HepG2 (cell line): ENCODE measurements around the gene NOP9. TPM values are rescaled to one million over a fixed set of nuclear protein-coding genes. Genes with fewer than 3 reads are reported as not detected.
A peak's percentile ranks its signal among the peaks of the same experiment; 100 is the strongest.

Experiments
- HCFC1 ChIP-seq: fragments of 150-350 bp; IDR thresholded peaks from 2 replicates; pipeline ENCODE4 v1.6.1; 2014; ENCODE audit warnings: low read depth, low read length
- HNRNPH1 ChIP-seq: fragments of 200-400 bp; formaldehyde crosslinking; optimal IDR thresholded peaks from 2 replicates; pipeline ENCODE3; 2017; ENCODE audit warnings: mild to moderate bottlenecking, low read depth, low read length
- IRF2 ChIP-seq: IDR thresholded peaks from 2 replicates; pipeline ENCODE4 v1.6.1; 2018; ENCODE audit warnings: missing genetic modification reagents, missing compliant biosample characterization
- KAT8 ChIP-seq: IDR thresholded peaks from 2 replicates; pipeline ENCODE4 v1.6.1; 2016; ENCODE audit warnings: missing genetic modification reagents, missing compliant biosample characterization
- MTA1 ChIP-seq: sonication (generic); formaldehyde crosslinking; IDR thresholded peaks from 2 replicates; pipeline ENCODE4 v1.4.0; 2020; ENCODE audit warnings: missing genetic modification reagents, mild to moderate bottlenecking, borderline replicate concordance
- NR0B2 ChIP-seq: sonication (generic); formaldehyde crosslinking; IDR thresholded peaks from 2 replicates; pipeline ENCODE4 v1.4.0; 2020; ENCODE audit warnings: mild to moderate bottlenecking, missing genetic modification reagents
- PAXIP1 ChIP-seq: sonication (generic); formaldehyde crosslinking; conservative IDR thresholded peaks from 2 replicates; pipeline ENCODE4 v1.4.0; 2020; ENCODE audit warnings: mild to moderate bottlenecking, missing genetic modification reagents, moderate library complexity
- PHF21A ChIP-seq: sonication (generic); formaldehyde crosslinking; IDR thresholded peaks from 2 replicates; pipeline ENCODE4 v1.5.0; 2020; ENCODE audit warnings: mild to moderate bottlenecking, missing genetic modification reagents
- REL ChIP-seq: sonication (generic); formaldehyde crosslinking; conservative IDR thresholded peaks from 2 replicates; pipeline ENCODE4 v1.8.0; 2022; ENCODE audit warnings: mild to moderate bottlenecking, missing genetic modification reagents, moderate library complexity
- RFXANK ChIP-seq: IDR thresholded peaks from 2 replicates; pipeline ENCODE4 v1.6.1; 2016
- TP53 ChIP-seq: sonication (generic); formaldehyde crosslinking; conservative IDR thresholded peaks from 2 replicates; pipeline ENCODE4 v1.4.0; 2020; ENCODE audit warnings: missing genetic modification reagents
- TRIM24 ChIP-seq: sonication (generic); formaldehyde crosslinking; IDR thresholded peaks from 2 replicates; pipeline ENCODE4 v1.8.0; 2022; ENCODE audit warnings: mild to moderate bottlenecking, missing genetic modification reagents
- U2AF1 ChIP-seq: fragments of 200-400 bp; formaldehyde crosslinking; optimal IDR thresholded peaks from 2 replicates; pipeline ENCODE3; 2017; ENCODE audit warnings: mild to moderate bottlenecking, low read depth, low read length
- ZNF180 ChIP-seq: sonication (generic); formaldehyde crosslinking; IDR thresholded peaks from 2 replicates; pipeline ENCODE4 v1.4.0; 2020; ENCODE audit warnings: low read depth, missing genetic modification reagents, borderline replicate concordance
- ZNF260 ChIP-seq: sonication (generic); formaldehyde crosslinking; IDR thresholded peaks from 2 replicates; pipeline ENCODE4 v1.4.0; 2020; ENCODE audit warnings: missing genetic modification reagents, low read depth, mild to moderate bottlenecking, borderline replicate concordance
- ZNF34 ChIP-seq: sonication (generic); formaldehyde crosslinking; IDR thresholded peaks from 2 replicates; pipeline ENCODE4 v1.4.0; 2020; ENCODE audit warnings: mild to moderate bottlenecking, missing genetic modification reagents, borderline replicate concordance
- ZNF383 ChIP-seq: sonication (generic); formaldehyde crosslinking; IDR thresholded peaks from 2 replicates; pipeline ENCODE4 v1.4.0; 2020; ENCODE audit warnings: missing genetic modification reagents, mild to moderate bottlenecking, borderline replicate concordance
- ZNF441 ChIP-seq: sonication (generic); formaldehyde crosslinking; IDR thresholded peaks from 2 replicates; pipeline ENCODE4 v1.7.0; 2021; ENCODE audit warnings: missing genetic modification reagents, borderline replicate concordance
- ZNF468 ChIP-seq: sonication (generic); formaldehyde crosslinking; IDR thresholded peaks from 2 replicates; pipeline ENCODE4 v1.8.0; 2022; ENCODE audit warnings: mild to moderate bottlenecking, moderate library complexity, missing genetic modification reagents
- ZNF607 ChIP-seq: sonication (generic); formaldehyde crosslinking; IDR thresholded peaks from 2 replicates; pipeline ENCODE4 v1.5.1; 2020; ENCODE audit warnings: missing genetic modification reagents, mild to moderate bottlenecking, borderline replicate concordance
- ZNF75D ChIP-seq: sonication (generic); formaldehyde crosslinking; IDR thresholded peaks from 2 replicates; pipeline ENCODE4 v1.8.1; 2023; ENCODE audit warnings: missing genetic modification reagents, mild to moderate bottlenecking, borderline replicate concordance
- ZNF839 ChIP-seq: sonication (generic); formaldehyde crosslinking; IDR thresholded peaks from 2 replicates; pipeline ENCODE4 v1.4.0; 2020; ENCODE audit warnings: missing genetic modification reagents, mild to moderate bottlenecking, borderline replicate concordance
- polyA plus RNA-seq, 8 experiments: library from polyadenylated mRNA; depleted of rRNA in 3 of 8; stranded (reverse) in 7 of 8; unstranded in 1 of 8; fragments of >200 nt; fragmentation: Illumina TruSeq in 4 of 8; extraction: Trizol in 4 of 8; gene quantifications; 2 replicates each; pipeline versions ENCODE4 v1.2.1 to v1.2.3, GENCODE V29; 2011 to 2016; ENCODE audit warnings: low read depth in 4 of 8, missing spikeins in 1 of 8, mixed read lengths in 1 of 8; ENCODE audit not compliant: insufficient read depth in 1 of 8
- total RNA-seq, 5 experiments: library from RNA; depleted of rRNA; stranded (reverse); fragments of >200 nt; fragmentation: Illumina TruSeq; extraction: Trizol; gene quantifications; 2 replicates each; pipeline ENCODE4 v1.2.3, GENCODE V29; 2016; ENCODE audit warnings: low read depth in 1 of 5
- TF ChIP-seq, protein P1 (sequence below): sonication (generic); formaldehyde crosslinking; IDR thresholded peaks from 2 replicates; pipeline ENCODE4 v1.8.0; 2022; ENCODE audit warnings: mild to moderate bottlenecking, missing genetic modification reagents, moderate library complexity
- TF ChIP-seq, protein P2 (sequence below): sonication (generic); formaldehyde crosslinking; IDR thresholded peaks from 2 replicates; pipeline ENCODE4 v1.5.1; 2020; ENCODE audit warnings: missing genetic modification reagents, mild to moderate bottlenecking, borderline replicate concordance

The NOP9 gene
- total and polyA plus RNA-seq, 2 of the 13 experiments (the other 11 are each of a cell fraction or from before 2014, with no cell fraction given) = 24.5 to 61.6 TPM

DNA sequence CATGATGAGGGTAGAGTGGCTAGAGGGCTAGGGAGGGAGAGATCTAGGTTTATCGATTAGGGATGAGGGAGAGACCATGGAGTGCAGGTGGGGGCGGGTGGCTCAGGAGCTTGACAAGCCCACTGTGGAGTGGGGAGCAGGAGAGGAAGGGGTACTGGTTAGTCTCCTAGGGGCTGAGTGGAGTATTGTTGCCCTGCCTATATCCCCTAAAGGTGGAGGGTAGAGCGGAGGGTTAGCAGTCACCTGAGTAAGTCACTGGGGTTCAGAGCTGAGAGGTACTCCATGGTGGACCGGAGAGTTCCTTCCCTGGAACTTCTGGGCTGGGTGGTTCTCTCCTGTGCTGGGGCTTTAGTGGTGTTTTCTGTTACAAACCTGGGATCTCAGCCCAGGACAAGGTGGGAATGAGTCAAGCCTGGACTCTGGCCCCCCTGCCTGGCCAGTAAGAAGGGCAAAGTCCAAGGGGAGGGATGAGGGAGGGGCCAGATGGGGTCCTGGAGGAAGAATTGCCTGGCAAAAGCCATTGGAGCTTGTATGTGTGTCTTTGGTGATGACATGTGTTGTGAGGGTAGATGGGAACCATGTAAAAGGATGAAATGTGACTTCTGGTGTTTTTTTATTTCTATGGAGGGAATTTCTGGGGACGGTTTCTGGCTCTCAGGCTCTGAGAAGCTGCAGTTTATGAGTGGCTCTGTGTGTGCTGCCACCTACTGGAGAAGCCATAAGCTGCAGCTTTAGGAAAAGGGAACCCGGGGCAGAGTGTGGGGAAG, 8.1 kb downstream of the NOP9 start, which contains the start of gene CIDEB (continued):
- TF ChIP-seq REL (CRISPR knock-in tag) = no peak
- TF ChIP-seq NR0B2 (CRISPR knock-in tag) = 0 out of 2 replicates have a peak, but pooled peaks have one; percentile 50
- TF ChIP-seq PHF21A (CRISPR knock-in tag) = no peak
- TF ChIP-seq HCFC1 = no peak; the same call in 1 of the 2 replicates
- TF ChIP-seq, protein P1, sequence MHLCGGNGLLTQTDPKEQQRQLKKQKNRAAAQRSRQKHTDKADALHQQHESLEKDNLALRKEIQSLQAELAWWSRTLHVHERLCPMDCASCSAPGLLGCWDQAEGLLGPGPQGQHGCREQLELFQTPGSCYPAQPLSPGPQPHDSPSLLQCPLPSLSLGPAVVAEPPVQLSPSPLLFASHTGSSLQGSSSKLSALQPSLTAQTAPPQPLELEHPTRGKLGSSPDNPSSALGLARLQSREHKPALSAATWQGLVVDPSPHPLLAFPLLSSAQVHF = no peak
- no peak for TF ChIP-seq TRIM24 (CRISPR knock-in tag)
- no peak for TF ChIP-seq ZNF180 (CRISPR knock-in tag)
- TF ChIP-seq ZNF468 = no peak
- TF ChIP-seq PAXIP1 = peak; percentile 100
- no peak for TF ChIP-seq ZNF75D
- TF ChIP-seq ZNF383 (CRISPR knock-in tag) = peak; percentile 67; the same call in 1 of the 2 replicates
- TF ChIP-seq IRF2 (CRISPR knock-in tag) = peak; percentile 97
- no peak; the same call in 1 of the 2 replicates for TF ChIP-seq ZNF441 (CRISPR knock-in tag)
- TF ChIP-seq HNRNPH1 = no peak
- TF ChIP-seq MTA1 (CRISPR knock-in tag) = peak; percentile 97
- peak; percentile 93 for TF ChIP-seq KAT8
- TF ChIP-seq, protein P2, sequence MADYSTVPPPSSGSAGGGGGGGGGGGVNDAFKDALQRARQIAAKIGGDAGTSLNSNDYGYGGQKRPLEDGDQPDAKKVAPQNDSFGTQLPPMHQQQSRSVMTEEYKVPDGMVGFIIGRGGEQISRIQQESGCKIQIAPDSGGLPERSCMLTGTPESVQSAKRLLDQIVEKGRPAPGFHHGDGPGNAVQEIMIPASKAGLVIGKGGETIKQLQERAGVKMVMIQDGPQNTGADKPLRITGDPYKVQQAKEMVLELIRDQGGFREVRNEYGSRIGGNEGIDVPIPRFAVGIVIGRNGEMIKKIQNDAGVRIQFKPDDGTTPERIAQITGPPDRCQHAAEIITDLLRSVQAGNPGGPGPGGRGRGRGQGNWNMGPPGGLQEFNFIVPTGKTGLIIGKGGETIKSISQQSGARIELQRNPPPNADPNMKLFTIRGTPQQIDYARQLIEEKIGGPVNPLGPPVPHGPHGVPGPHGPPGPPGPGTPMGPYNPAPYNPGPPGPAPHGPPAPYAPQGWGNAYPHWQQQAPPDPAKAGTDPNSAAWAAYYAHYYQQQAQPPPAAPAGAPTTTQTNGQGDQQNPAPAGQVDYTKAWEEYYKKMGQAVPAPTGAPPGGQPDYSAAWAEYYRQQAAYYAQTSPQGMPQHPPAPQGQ (CRISPR knock-in tag) = peak; percentile 12; the same call in 1 of the 2 replicates
- TF ChIP-seq RFXANK = no peak; the same call in 1 of the 2 replicates
- no peak for TF ChIP-seq U2AF1
- no peak for TF ChIP-seq ZNF260
- peak; percentile 54 for TF ChIP-seq ZNF607 (CRISPR knock-in tag)
- peak; percentile 87; the same call in 1 of the 2 replicates for TF ChIP-seq ZNF839 (CRISPR knock-in tag)
- peak; percentile 74 for TF ChIP-seq ZNF34 (CRISPR knock-in tag)
- no peak for TF ChIP-seq TP53 (CRISPR knock-in tag)
